HG02623 (cell line): ENCODE results near the gene GTF3C2.
"Not testable (repeated sequence)": the region's sequence is repeated elsewhere in the genome, so short reads cannot be mapped to it uniquely, and the experiment has no call there.

Experiments
- ATAC-seq: cut with Tn5 transposase; IDR thresholded peaks from one replicate; pipeline ENCODE4 v1.9.1; 2021; ENCODE audit warnings: moderate library complexity; ENCODE audit not compliant: unreplicated experiment

The GTF3C2 gene

GRCh38 chr2:27303093-27304025, 53.2 kb downstream of the GTF3C2 start:
- no peak for ATAC-seq

GRCh38 chr2:27300606-27301005, 56.0 kb downstream of the GTF3C2 start:
- ATAC-seq, result not testable (repeated sequence)

GRCh38 chr2:27298391-27299080, 58.0 kb downstream of the GTF3C2 start:
- no peak for ATAC-seq

- ATAC-seq, result no peak
Measured at GRCh38 chr2:27297195-27297594, 59.4 kb downstream of the GTF3C2 start.

- no peak for ATAC-seq
Measured at GRCh38 chr2:27296481-27296880, 60.1 kb downstream of the GTF3C2 start.

- ATAC-seq, result no peak
Measured at GRCh38 chr2:27294928-27295327, 61.6 kb downstream of the GTF3C2 start.

- no peak for ATAC-seq
Measured at GRCh38 chr2:27291865-27292264, 64.7 kb downstream of the GTF3C2 start.

- no peak for ATAC-seq
Measured at GRCh38 chr2:27290549-27290948, 66.0 kb downstream of the GTF3C2 start.

- no peak for ATAC-seq
Measured at GRCh38 chr2:27288610-27289009, 68.0 kb downstream of the GTF3C2 start.

GRCh38 chr2:27285481-27285880, 71.1 kb downstream of the GTF3C2 start:
- no peak for ATAC-seq

- no peak for ATAC-seq
Measured at GRCh38 chr2:27284996-27285395, 71.6 kb downstream of the GTF3C2 start.

GRCh38 chr2:27282892-27283291, 73.7 kb downstream of the GTF3C2 start:
- ATAC-seq, result no peak

- no peak for ATAC-seq
Measured at GRCh38 chr2:27281855-27282559, 74.6 kb downstream of the GTF3C2 start, which contains the start of gene TRIM54. Gene TRIM54, plus strand, starts transcription at chr2:27282429. Its CDS starts 303 bp downstream, at chr2:27282732.

- no peak for ATAC-seq
Measured at GRCh38 chr2:27281442-27281841, 75.1 kb downstream of the GTF3C2 start.

- ATAC-seq, result no peak
Measured at GRCh38 chr2:27280826-27281225, 75.7 kb downstream of the GTF3C2 start.

GRCh38 chr2:27278010-27278409, 78.6 kb downstream of the GTF3C2 start:
- no peak for ATAC-seq
